ENCODE data around the gene ARHGDIA. TPM values are rescaled to one million over a fixed set of nuclear protein-coding genes. Genes with fewer than 3 reads are reported as not detected.

ARHGDIA gene
- total RNA-seq, 4 donors from 2014 or later, result 282 to 475 (median 350) TPM

- Histone ChIP-seq H3K36me3 (peaks cover 0 to 53% (median 5%) of the 10 kb centered on the region in 3 donors), H3K27ac (no peak overlapping the region), H3K4me1 (peaks cover 6 to 34% (median 11%) of the 10 kb centered on the region in 4 donors), H3K27me3 (no peaks in the 10 kb centered on the region), H3K9me3 (no peaks in the 10 kb centered on the region), H3K4me3 (no peak overlapping the region)
- no peak for DNase-seq
- TF ChIP-seq CTCF (IDR thresholded peaks at IDR 0.05), result no peak
- TF ChIP-seq POLR2A (IDR thresholded peaks at IDR 0.05), result no peak
These were observed 44.2 kb upstream of the ARHGDIA start for GRCh38 chr17:81915331-81915730.

- no peak for TF ChIP-seq POLR2A (IDR thresholded peaks at IDR 0.05)
- no peak for DNase-seq
These were observed 43.1 kb upstream of the ARHGDIA start for GRCh38 chr17:81914103-81914850.

GRCh38 chr17:81913394-81914102 lies 42.4 kb upstream of the ARHGDIA start:
- peaks cover 10 to 27% (median 13%) of the 10 kb centered on the region in 4 donors for H3K4me1 ChIP-seq
- no peak overlapping the region for H3K4me3 ChIP-seq
- peaks cover 0 to 51% (median 5%) of the 10 kb centered on the region in 3 donors for H3K36me3 ChIP-seq
- no peaks in the 10 kb centered on the region for H3K9me3 ChIP-seq
- H3K27ac ChIP-seq, result no peak overlapping the region
- no peak for DNase-seq
- no peaks in the 10 kb centered on the region for H3K27me3 ChIP-seq
- TF ChIP-seq CTCF (IDR thresholded peaks at IDR 0.05) (no peak), POLR2A (IDR thresholded peaks at IDR 0.05) (no peak)

More at GRCh38 chr17:81914103-81914850, 43.1 kb upstream of the ARHGDIA start:
- no peaks in the 10 kb centered on the region for H3K9me3 ChIP-seq
- H3K36me3 ChIP-seq, result peaks cover 0 to 44% (median 5%) of the 10 kb centered on the region in 3 donors
- no peaks in the 10 kb centered on the region for H3K27me3 ChIP-seq
- H3K4me1 ChIP-seq, result peaks cover 11 to 32% (median 13%) of the 10 kb centered on the region in 4 donors
- H3K4me3 ChIP-seq, result no peak overlapping the region
- H3K27ac ChIP-seq, result no peak overlapping the region

GRCh38 chr17:81912441-81913309 lies 41.5 kb upstream of the ARHGDIA start:
- Histone ChIP-seq H3K4me3 (no peak overlapping the region), H3K27ac (no peak overlapping the region), H3K4me1 (peaks cover 6 to 22% (median 8%) of the 10 kb centered on the region in 4 donors), H3K9me3 (no peaks in the 10 kb centered on the region), H3K27me3 (no peaks in the 10 kb centered on the region), H3K36me3 (peaks cover 0 to 60% (median 5%) of the 10 kb centered on the region in 3 donors)
- TF ChIP-seq CTCF (IDR thresholded peaks at IDR 0.05) (no peak), POLR2A (IDR thresholded peaks at IDR 0.05) (no peak)
- no peak for DNase-seq

- Histone ChIP-seq H3K27ac (peak overlapping the region in 3 of 4 donors; percentile 4 to 36 (median 24)), H3K4me3 (peak overlapping the region in 1 of 4 donors; percentile 83), H3K9me3 (no peaks in the 10 kb centered on the region), H3K27me3 (no peaks in the 10 kb centered on the region), H3K36me3 (peaks cover 0 to 67% (median 5%) of the 10 kb centered on the region in 3 donors), H3K4me1 (peaks cover 4 to 17% (median 8%) of the 10 kb centered on the region in 4 donors)
- DNase-seq, result no peak
- no peak for TF ChIP-seq CTCF (IDR thresholded peaks at IDR 0.05)
- no peak for TF ChIP-seq POLR2A (IDR thresholded peaks at IDR 0.05)
These were observed 40.8 kb upstream of the ARHGDIA start for GRCh38 chr17:81911969-81912368.

All from Peyer's patch (tissue), 4 donors.